Breast epithelium (tissue), 3 donors: ENCODE measurements around the gene ANKRD17.
"Not testable (repeated sequence)": the region's sequence is repeated elsewhere in the genome, so short reads cannot be mapped to it uniquely, and the experiment has no call there.

Source experiments
- POLR2A ChIP-seq: fragments of 450-650 bp; IDR thresholded peaks from one replicate; pipeline ENCODE4 v1.6.1; 2016; ENCODE audit warnings: antibody characterized with exemption, mild to moderate bottlenecking, moderate library complexity
- POLR2AphosphoS5 ChIP-seq, 3 donors: sonication (generic); formaldehyde crosslinking; IDR thresholded peaks; one replicate each; pipeline ENCODE4 v1.6.1; 2017; ENCODE audit warnings: antibody characterized with exemption in 3 of 3
- TF ChIP-seq, protein P1 (sequence below), 3 donors: fragments of 450-650 bp; IDR thresholded peaks; one replicate each; pipeline ENCODE4 v1.5.1; 2016 to 2017; ENCODE audit warnings: antibody characterized with exemption in 3 of 3, mild to moderate bottlenecking in 3 of 3, moderate library complexity in 3 of 3

DNA sequence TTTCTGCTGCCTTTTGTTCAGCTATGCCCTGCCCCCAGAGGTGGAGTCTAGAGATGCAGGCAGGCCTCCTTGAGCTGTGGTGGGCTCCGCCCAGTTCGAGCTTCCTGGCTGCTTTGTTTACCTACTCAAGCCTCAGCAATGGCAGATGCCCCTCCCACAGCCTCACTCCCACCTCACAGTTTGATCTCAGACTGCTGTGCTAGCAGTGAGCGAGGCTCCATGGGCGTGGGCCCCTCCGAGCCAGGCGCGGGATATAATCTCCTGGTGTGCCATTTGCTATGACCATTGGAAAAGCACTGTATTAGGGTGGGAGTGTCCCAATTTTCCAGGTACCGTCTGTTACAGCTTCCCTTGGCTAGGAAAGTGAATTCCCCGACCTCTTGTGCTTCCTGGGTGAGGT, 34.1 kb upstream of the ANKRD17 start:
- TF ChIP-seq, protein P1, sequence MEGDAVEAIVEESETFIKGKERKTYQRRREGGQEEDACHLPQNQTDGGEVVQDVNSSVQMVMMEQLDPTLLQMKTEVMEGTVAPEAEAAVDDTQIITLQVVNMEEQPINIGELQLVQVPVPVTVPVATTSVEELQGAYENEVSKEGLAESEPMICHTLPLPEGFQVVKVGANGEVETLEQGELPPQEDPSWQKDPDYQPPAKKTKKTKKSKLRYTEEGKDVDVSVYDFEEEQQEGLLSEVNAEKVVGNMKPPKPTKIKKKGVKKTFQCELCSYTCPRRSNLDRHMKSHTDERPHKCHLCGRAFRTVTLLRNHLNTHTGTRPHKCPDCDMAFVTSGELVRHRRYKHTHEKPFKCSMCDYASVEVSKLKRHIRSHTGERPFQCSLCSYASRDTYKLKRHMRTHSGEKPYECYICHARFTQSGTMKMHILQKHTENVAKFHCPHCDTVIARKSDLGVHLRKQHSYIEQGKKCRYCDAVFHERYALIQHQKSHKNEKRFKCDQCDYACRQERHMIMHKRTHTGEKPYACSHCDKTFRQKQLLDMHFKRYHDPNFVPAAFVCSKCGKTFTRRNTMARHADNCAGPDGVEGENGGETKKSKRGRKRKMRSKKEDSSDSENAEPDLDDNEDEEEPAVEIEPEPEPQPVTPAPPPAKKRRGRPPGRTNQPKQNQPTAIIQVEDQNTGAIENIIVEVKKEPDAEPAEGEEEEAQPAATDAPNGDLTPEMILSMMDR (IDR thresholded peaks at IDR 0.05), result not testable (repeated sequence)
- TF ChIP-seq POLR2AphosphoS5 (IDR thresholded peaks at IDR 0.05); POLR2A: not testable (repeated sequence)
